IMR-90 (cell line): ENCODE results near the gene PSEN2. TPM values are rescaled to one million over a fixed set of nuclear protein-coding genes. Genes with fewer than 3 reads are reported as not detected.
A peak's percentile ranks its signal among the peaks of the same experiment; 100 is the strongest.

Experiments
- ATAC-seq: fragments of 200-7000 bp; cut with Tn5 transposase; 2 replicates; pipeline ENCODE4 v1.9.1; 2020; ENCODE audit warnings: low read depth, mild to moderate bottlenecking, moderate library complexity
- BruUV-seq: library from RNA; stranded (reverse); fragments of 400-500 nt; replicated peaks from 2 replicates; lab custom pipeline; 2021; lab: Mats Ljungman, UMichigan
- CTCF ChIA-PET: fragments of 300-600 bp; formaldehyde crosslinking; extraction: SDS; loops from one replicate; lab custom pipeline; 2021; ENCODE audit warnings: antibody characterized with exemption; lab: Yijun Ruan, JAX
- POLR2A ChIA-PET: fragments of 300-600 bp; sonication (Branson Sonifier 250); formaldehyde crosslinking; loops from one replicate; lab custom pipeline; 2022; ENCODE audit warnings: antibody characterized with exemption; ENCODE audit not compliant: unreplicated experiment; lab: Charles Lee
- DNase-seq: peaks from one replicate; pipeline ENCODE4 v3.0.0; 2013
- H2AFZ ChIP-seq: replicated peaks from 2 replicates; pipeline ENCODE3; 2013; ENCODE audit warnings: low read length, mild to moderate bottlenecking; ENCODE audit not compliant: poor library complexity
- H2AK5ac ChIP-seq: 2 replicates; pipeline ENCODE4 v1.6.1; 2013; ENCODE audit warnings: low read depth, low read length, inconsistent platforms
- H2AK9ac ChIP-seq: replicated peaks from 2 replicates; pipeline ENCODE3; 2013; ENCODE audit warnings: mild to moderate bottlenecking, low read depth, low read length, moderate library complexity; ENCODE audit not compliant: poor library complexity
- H2BK120ac ChIP-seq: 2 replicates; pipeline ENCODE4 v1.6.1; 2013; ENCODE audit warnings: low read depth, low read length, inconsistent platforms
- H2BK15ac ChIP-seq: 3 replicates; pipeline ENCODE4 v1.6.1; 2013; ENCODE audit warnings: low read depth, low read length, inconsistent platforms
- H2BK20ac ChIP-seq: 2 replicates; pipeline ENCODE4 v1.6.1; 2013; ENCODE audit warnings: low read depth, mild to moderate bottlenecking, inconsistent platforms, low read length, moderate library complexity
- H2BK5ac ChIP-seq: 2 replicates; pipeline ENCODE4 v1.6.1; 2013; ENCODE audit warnings: mild to moderate bottlenecking, low read depth, low read length, inconsistent platforms; ENCODE audit not compliant: poor library complexity, severe bottlenecking
- H3K14ac ChIP-seq: replicated peaks from 2 replicates; pipeline ENCODE4 v1.6.1; 2013; ENCODE audit warnings: low read depth, low read length, inconsistent platforms
- H3K18ac ChIP-seq: 2 replicates; pipeline ENCODE4 v1.6.1; 2013; ENCODE audit warnings: low read depth, low read length, control low read depth
- H3K23ac ChIP-seq: 2 replicates; pipeline ENCODE4 v1.6.1; 2013; ENCODE audit warnings: low read depth, low read length, inconsistent platforms
- H3K27ac ChIP-seq: 2 replicates; pipeline ENCODE4 v1.5.1; 2013; ENCODE audit warnings: mild to moderate bottlenecking, control low read depth, low read length; ENCODE audit not compliant: insufficient read depth
- H3K27me3 ChIP-seq: 2 replicates; pipeline ENCODE4 v1.6.1; 2013; ENCODE audit warnings: low read length; ENCODE audit not compliant: control insufficient read depth, insufficient read depth
- H3K36me3 ChIP-seq: 2 replicates; pipeline ENCODE4 v1.6.1; 2013; ENCODE audit warnings: low read length, mixed read lengths; ENCODE audit not compliant: control insufficient read depth, insufficient read depth
- H3K4ac ChIP-seq: 2 replicates; pipeline ENCODE4 v1.6.1; 2013; ENCODE audit warnings: low read depth, low read length, inconsistent platforms
- H3K4me1 ChIP-seq: 2 replicates; pipeline ENCODE4 v1.6.1; 2013; ENCODE audit warnings: low read length, mixed read lengths; ENCODE audit not compliant: control insufficient read depth, insufficient read depth
- H3K4me2 ChIP-seq: 2 replicates; pipeline ENCODE4 v1.6.1; 2013; ENCODE audit warnings: low read depth, mild to moderate bottlenecking, control low read depth, low read length, moderate library complexity
- H3K4me3 ChIP-seq: 2 replicates; pipeline ENCODE4 v1.5.1; 2013; ENCODE audit warnings: low read depth, mild to moderate bottlenecking, control low read depth, low read length, moderate library complexity; ENCODE audit not compliant: insufficient read depth
- H3K56ac ChIP-seq: 2 replicates; pipeline ENCODE4 v1.6.1; 2013; ENCODE audit warnings: low read length, inconsistent platforms; ENCODE audit not compliant: insufficient read depth; ENCODE audit errors: extremely low read depth
- H3K79me1 ChIP-seq, 2 experiments: 2 replicates each; pipeline ENCODE4 v1.6.1; 2013; ENCODE audit warnings: low read length in 2 of 2, inconsistent platforms in 1 of 2, low read depth in 1 of 2
- H3K9ac ChIP-seq: 2 replicates; pipeline ENCODE4 v1.6.1; 2013; ENCODE audit warnings: low read depth, low read length, control low read depth
- H3K9me1 ChIP-seq: 2 replicates; pipeline ENCODE4 v1.6.1; 2013; ENCODE audit warnings: low read length, inconsistent platforms; ENCODE audit not compliant: insufficient read depth
- H3K9me3 ChIP-seq: 2 replicates; pipeline ENCODE4 v1.6.1; 2013; ENCODE audit warnings: low read length; ENCODE audit not compliant: control insufficient read depth, insufficient read depth
- H4K20me1 ChIP-seq: 2 replicates; pipeline ENCODE4 v1.6.1; 2013; ENCODE audit warnings: low read length, inconsistent platforms; ENCODE audit not compliant: insufficient read depth
- H4K5ac ChIP-seq: 2 replicates; pipeline ENCODE4 v1.6.1; 2013; ENCODE audit warnings: mild to moderate bottlenecking, low read depth, low read length, control low read depth
- H4K8ac ChIP-seq, 2 experiments: 2 replicates each; pipeline ENCODE4 v1.6.1; 2013; ENCODE audit warnings: low read depth in 2 of 2, low read length in 2 of 2, control low read depth in 1 of 2, inconsistent platforms in 1 of 2
- H4K91ac ChIP-seq: 2 replicates; pipeline ENCODE4 v1.6.1; 2013; ENCODE audit warnings: low read depth, low read length, inconsistent platforms; ENCODE audit not compliant: insufficient read depth
- MAZ ChIP-seq: IDR thresholded peaks from 2 replicates; pipeline ENCODE4 v1.6.1; 2012; ENCODE audit warnings: low read depth, mild to moderate bottlenecking, low read length, improper control_type of control experiment, moderate library complexity, borderline replicate concordance
- MXI1 ChIP-seq: IDR thresholded peaks from 2 replicates; pipeline ENCODE4 v1.6.1; 2012; ENCODE audit warnings: low read depth, mild to moderate bottlenecking, low read length, moderate library complexity, borderline replicate concordance
- NFE2L2 ChIP-seq: fragments of 150-350 bp; IDR thresholded peaks from 2 replicates; pipeline ENCODE4 v1.6.1; 2016; ENCODE audit warnings: low read depth, mild to moderate bottlenecking, low read length
- RCOR1 ChIP-seq: IDR thresholded peaks from 2 replicates; pipeline ENCODE4 v1.6.1; 2012; ENCODE audit warnings: mild to moderate bottlenecking, low read length, improper control_type of control experiment; ENCODE audit not compliant: insufficient replicate concordance
- WGBS, 2 experiments: methylation state at CpG; one replicate each; pipeline versions ENCODE4 v1.1.5 to v1.1.7; 2013; ENCODE audit warnings: missing lambda C conversion rate in 2 of 2; ENCODE audit not compliant: insufficient read length in 1 of 2; ENCODE audit errors: extremely low coverage in 2 of 2; 5-methylcytosine and 5-hydroxymethylcytosine counted together
- dilution Hi-C: fragments of 300-500 bp; cut with HindIII; formaldehyde crosslinking; loops from one replicate; pipeline ENCODE4 v1.14.3; 2018; ENCODE audit warnings: low sequenced_read_pairs; ENCODE audit not compliant: unreplicated experiment
- in situ Hi-C: fragments of 300-500 bp; cut with MboI; formaldehyde crosslinking; loops from 3 replicates; pipeline ENCODE4 v1.14.3; 2019; ENCODE audit warnings: low sequenced_read_pairs, inconsistent platforms, mixed read lengths
- intact Hi-C: fragments of 100-400 bp; cut with micrococcal nuclease; formaldehyde crosslinking; loops from 2 replicates; pipeline ENCODE4 v1.10.0; 2022
- polyA plus RNA-seq, 3 experiments: library from polyadenylated mRNA; depleted of rRNA; stranded (reverse); fragments of >200 nt; gene quantifications; 2 replicates each; pipeline ENCODE4 v1.2.3, GENCODE V29; 2012; ENCODE audit warnings: low replicate concordance in 1 of 3
- total RNA-seq: library from RNA; depleted of rRNA; stranded (reverse); fragments of >200 nt; gene quantifications from 2 replicates; pipeline ENCODE4 v1.2.3, GENCODE V29; 2012

PSEN2 gene
- total and polyA plus RNA-seq, 2 of the 4 experiments (the other 2 are of a cell fraction): 15.0 to 24.4 TPM

- TF ChIP-seq RCOR1: peak; percentile 52
- TF ChIP-seq MXI1: peak; percentile 79; the same call in 1 of the 2 replicates
- TF ChIP-seq NFE2L2: peak; percentile 9; the same call in 1 of the 2 replicates
Measured at GRCh38 chr1:226820941-226821718, 49.3 kb upstream of the PSEN2 start (continued).

GRCh38 chr1:226821719-226822085 is 48.7 kb upstream of the PSEN2 start:
- Histone ChIP-seq H3K23ac (no peak overlapping the region), H3K79me1 (no peaks in the 10 kb centered on the region), H3K9ac (no peak overlapping the region), H2AK9ac (no peak overlapping the region), H4K20me1 (no peaks in the 10 kb centered on the region), H2BK15ac (no peak overlapping the region), H4K8ac (no peak overlapping the region; a peak in 1 of 4 replicates), H4K91ac (no peak overlapping the region), H4K5ac (no peak overlapping the region), H3K9me1 (no peaks in the 10 kb centered on the region), H3K56ac (no peak overlapping the region), H2AK5ac (no peak overlapping the region; the same call in 1 of the 2 replicates), H3K36me3 (no peaks in the 10 kb centered on the region), H3K14ac (no peak overlapping the region), H3K4me1 (peaks cover 5% of the 10 kb centered on the region; the same call in 1 of the 2 replicates), H2AFZ (peak overlapping the region; percentile 48), H2BK5ac (no peak overlapping the region), H3K4me3 (no peak overlapping the region), H2BK20ac (peak overlapping the region; percentile 3; the same call in 1 of the 2 replicates), H3K4me2 (peak overlapping the region; percentile 7; the same call in 1 of the 2 replicates), H3K9me3 (no peaks in the 10 kb centered on the region), H3K27ac (peak overlapping the region; percentile 6; the same call in 1 of the 2 replicates), H2BK120ac (no peak overlapping the region), H3K27me3 (no peaks in the 10 kb centered on the region), H3K18ac (no peak overlapping the region; the same call in 1 of the 2 replicates), H3K4ac (0 out of 2 replicates have a peak overlapping the region, but pooled peaks have one; percentile 2)
- intact Hi-C loops: loop anchor here (1.0 to 5.0 kb wide), 2 partner anchors 84 to 119 kb away; partner anchors contain the start of gene ITPKB
- TF ChIP-seq MAZ: no peak
- TF ChIP-seq MXI1: 0 out of 2 replicates have a peak, but pooled peaks have one; percentile 7
- ChIA-PET POLR2A (no interaction called here), CTCF (interaction anchor here (0.6 to 1.0 kb wide), 2 partner anchors 195 to 773 kb away, joined by 3 to 4 read pairs; no protein-coding TSS in a partner anchor)
- dilution Hi-C loops: no loop called here
- no CpG with 5 or more reads among the region's 1 CpG for WGBS, 2 experiments
- ATAC-seq (peak; percentile 58), DNase-seq (peak; percentile 72)
- no TSS peak for BruUV-seq
- in situ Hi-C loops: loop anchor here (5.0 kb wide), 1 partner anchor 184 kb away; no protein-coding TSS in a partner anchor
